DMS153 (cell line): Measurements from ENCODE around the gene PHACTR1.

ENCODE experiments used
- DNase-seq: peaks from one replicate; lab custom pipeline; 2025; lab: John Stamatoyannopoulos, UW

Gene PHACTR1

GRCh38 chr6:12991435-12991834, 274.9 kb downstream of the PHACTR1 start:
- no peak for DNase-seq

- no peak for DNase-seq
Observed at GRCh38 chr6:12992770-12993169, 276.2 kb downstream of the PHACTR1 start.

GRCh38 chr6:12993283-12993898, 276.8 kb downstream of the PHACTR1 start:
- DNase-seq, result no peak

GRCh38 chr6:12995419-12995818, 278.9 kb downstream of the PHACTR1 start:
- no peak for DNase-seq

- DNase-seq, result no peak
Observed at GRCh38 chr6:13000537-13000936, 284.0 kb downstream of the PHACTR1 start.

- DNase-seq, result no peak
Observed at GRCh38 chr6:13001927-13002326, 285.4 kb downstream of the PHACTR1 start.

- DNase-seq, result no peak
Observed at GRCh38 chr6:13004601-13005000, 288.0 kb downstream of the PHACTR1 start.

DNA sequence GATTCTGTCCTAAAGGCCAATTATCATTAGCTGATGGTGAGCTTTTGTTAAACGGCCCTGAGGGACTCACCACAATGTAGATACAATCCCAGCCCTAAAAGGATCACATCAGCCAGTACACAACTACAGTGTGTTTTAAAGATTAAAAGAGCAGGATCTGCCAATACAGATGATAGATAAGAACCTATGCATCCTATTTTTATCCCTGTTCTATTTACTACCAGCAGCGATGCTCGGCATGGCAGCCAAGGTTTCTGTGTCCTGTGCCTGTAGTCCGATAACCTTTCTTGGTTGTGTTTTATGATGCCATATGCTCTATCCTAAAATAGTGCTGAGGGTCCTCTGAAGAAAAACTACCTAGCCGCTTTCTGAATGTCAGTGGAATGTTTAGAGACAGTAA, 289.4 kb downstream of the PHACTR1 start:
- peak; percentile 68 for DNase-seq

GRCh38 chr6:13006578-13007300, 290.2 kb downstream of the PHACTR1 start:
- DNase-seq, result no peak

- DNase-seq, result no peak
Observed at GRCh38 chr6:13007744-13008143, 291.2 kb downstream of the PHACTR1 start.

DNA sequence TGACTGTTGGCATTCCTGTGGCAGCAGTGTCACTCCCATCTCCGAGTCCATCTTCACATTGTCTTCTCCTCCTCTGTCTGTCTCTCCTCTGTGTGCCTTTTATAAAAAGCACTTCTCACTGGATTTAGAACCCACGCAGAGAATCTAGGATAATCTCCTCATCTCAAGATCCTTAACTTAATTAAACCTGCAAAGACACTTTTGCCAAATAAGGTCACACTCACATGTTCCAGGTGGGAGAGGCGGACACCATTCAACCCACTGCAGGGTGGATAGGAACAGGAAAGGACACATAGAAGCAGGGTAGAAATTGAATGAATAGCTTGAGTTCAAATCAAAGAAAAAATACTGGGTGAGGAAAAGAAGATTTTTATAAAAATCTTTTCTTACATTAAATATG, 292.5 kb downstream of the PHACTR1 start:
- no peak for DNase-seq

GRCh38 chr6:13009461-13009860, 292.9 kb downstream of the PHACTR1 start:
- DNase-seq, result no peak

- peak; percentile 22 for DNase-seq
Observed at GRCh38 chr6:13011612-13012146, 295.1 kb downstream of the PHACTR1 start.

GRCh38 chr6:13012296-13012695, 295.7 kb downstream of the PHACTR1 start:
- peak; percentile 5 for DNase-seq

GRCh38 chr6:13012977-13013680, 296.6 kb downstream of the PHACTR1 start:
- DNase-seq, result no peak

- DNase-seq, result no peak
Observed at GRCh38 chr6:13013681-13014503, 297.3 kb downstream of the PHACTR1 start.

- no peak for DNase-seq
Observed at GRCh38 chr6:13014504-13015378, 298.2 kb downstream of the PHACTR1 start.

GRCh38 chr6:13015379-13015681, 298.8 kb downstream of the PHACTR1 start:
- no peak for DNase-seq

GRCh38 chr6:13024616-13025015, 308.0 kb downstream of the PHACTR1 start:
- DNase-seq, result no peak

- DNase-seq, result no peak
Observed at GRCh38 chr6:13025893-13026499, 309.4 kb downstream of the PHACTR1 start.

GRCh38 chr6:13026557-13026956, 310.0 kb downstream of the PHACTR1 start:
- DNase-seq, result no peak
